C4-2B (cell line): Measurements from ENCODE around the gene TREM2.

Source experiments
- ZFX ChIP-seq: fragments of 450-650 bp; IDR thresholded peaks from 2 replicates; pipeline ENCODE4 v1.6.1; 2017
- TF ChIP-seq, protein P1 (sequence below): fragments of 450-650 bp; conservative IDR thresholded peaks from 2 replicates; pipeline ENCODE4 v1.5.1; 2017; ENCODE audit warnings: mild to moderate bottlenecking

GRCh38 chr6:41171908-41172307, 9.0 kb upstream of the TREM2 start:
- TF ChIP-seq, protein P1, sequence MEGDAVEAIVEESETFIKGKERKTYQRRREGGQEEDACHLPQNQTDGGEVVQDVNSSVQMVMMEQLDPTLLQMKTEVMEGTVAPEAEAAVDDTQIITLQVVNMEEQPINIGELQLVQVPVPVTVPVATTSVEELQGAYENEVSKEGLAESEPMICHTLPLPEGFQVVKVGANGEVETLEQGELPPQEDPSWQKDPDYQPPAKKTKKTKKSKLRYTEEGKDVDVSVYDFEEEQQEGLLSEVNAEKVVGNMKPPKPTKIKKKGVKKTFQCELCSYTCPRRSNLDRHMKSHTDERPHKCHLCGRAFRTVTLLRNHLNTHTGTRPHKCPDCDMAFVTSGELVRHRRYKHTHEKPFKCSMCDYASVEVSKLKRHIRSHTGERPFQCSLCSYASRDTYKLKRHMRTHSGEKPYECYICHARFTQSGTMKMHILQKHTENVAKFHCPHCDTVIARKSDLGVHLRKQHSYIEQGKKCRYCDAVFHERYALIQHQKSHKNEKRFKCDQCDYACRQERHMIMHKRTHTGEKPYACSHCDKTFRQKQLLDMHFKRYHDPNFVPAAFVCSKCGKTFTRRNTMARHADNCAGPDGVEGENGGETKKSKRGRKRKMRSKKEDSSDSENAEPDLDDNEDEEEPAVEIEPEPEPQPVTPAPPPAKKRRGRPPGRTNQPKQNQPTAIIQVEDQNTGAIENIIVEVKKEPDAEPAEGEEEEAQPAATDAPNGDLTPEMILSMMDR = no peak
- TF ChIP-seq ZFX = no peak
